ENCODE measurements around the gene NTNG1. TPM values are rescaled to one million over a fixed set of nuclear protein-coding genes. Genes with fewer than 3 reads are reported as not detected.

The NTNG1 gene
- total RNA-seq, 1 experiment from 2014 or later = 2.3 TPM

GRCh38 chr1:107194380-107194779 is 53.5 kb downstream of the NTNG1 start (continued):
- TF ChIP-seq KAT7 (CRISPR knock-in tag; IDR thresholded peaks at IDR 0.05; ENCODE audit: borderline replicate concordance) (no peak), E2F1 (CRISPR knock-in tag; IDR thresholded peaks at IDR 0.05) (no peak)

GRCh38 chr1:107195476-107195875 is 54.6 kb downstream of the NTNG1 start:
- peak overlapping the region; percentile 72 for H3K27ac Mint-ChIP-seq
- no peaks in the 10 kb centered on the region for H3K9me3 Mint-ChIP-seq
- ATAC-seq (peak; percentile 87), DNase-seq (ENCODE audit: low spot score) (peak; percentile 25)
- no peak for TF ChIP-seq HMGA2 (CRISPR knock-in tag; IDR thresholded peaks at IDR 0.05)
- no peak for TF ChIP-seq ZNF232 (CRISPR knock-in tag; IDR thresholded peaks at IDR 0.05)
- TF ChIP-seq ATF3 (CRISPR knock-in tag; conservative IDR thresholded peaks at IDR 0.05) = no peak
- no peak for TF ChIP-seq JUN (CRISPR knock-in tag; IDR thresholded peaks at IDR 0.05)
- no peak for TF ChIP-seq MYBL2 (CRISPR knock-in tag; IDR thresholded peaks at IDR 0.05)
- TF ChIP-seq NFE2L1 (CRISPR knock-in tag; IDR thresholded peaks at IDR 0.05) = no peak
- no peak for TF ChIP-seq SMAD3 (CRISPR knock-in tag; IDR thresholded peaks at IDR 0.05; ENCODE audit: borderline replicate concordance)
- TF ChIP-seq ZSCAN18 (CRISPR knock-in tag; IDR thresholded peaks at IDR 0.05) = no peak
- TF ChIP-seq ZNF425 (CRISPR knock-in tag; conservative IDR thresholded peaks at IDR 0.05) = no peak
- no peak for TF ChIP-seq MAX (CRISPR knock-in tag; IDR thresholded peaks at IDR 0.05)
- no peak for TF ChIP-seq CDX4 (CRISPR knock-in tag; IDR thresholded peaks at IDR 0.05; ENCODE audit: borderline replicate concordance)
- no peak for TF ChIP-seq KAT7 (CRISPR knock-in tag; IDR thresholded peaks at IDR 0.05; ENCODE audit: borderline replicate concordance)
- peak overlapping the region; percentile 21; the same call in 1 of the 2 replicates for H3K4me3 Mint-ChIP-seq
- no peaks in the 10 kb centered on the region for H3K36me3 Mint-ChIP-seq
- ChIA-PET CTCF (no interaction called here), POLR2A (no interaction called here)
- H3K27me3 Mint-ChIP-seq (ENCODE audit: low read depth) = no peaks in the 10 kb centered on the region
- H3K4me1 Mint-ChIP-seq = peaks cover 5% of the 10 kb centered on the region

GRCh38 chr1:107196973-107197562 is 56.2 kb downstream of the NTNG1 start:
- ATAC-seq = peak; percentile 87
- CTCF ChIA-PET = interaction anchor here (0.5 to 1.4 kb wide), 24 partner anchors 8 to 481 kb away, joined by 3 to 20 read pairs (median 4); no protein-coding TSS in a partner anchor
- peak; percentile 49 for DNase-seq (ENCODE audit: low spot score)
- Mint-ChIP-seq H3K4me3 (no peak overlapping the region), H3K4me1 (peaks cover 5% of the 10 kb centered on the region), H3K27ac (no peak overlapping the region), H3K27me3 (ENCODE audit: low read depth) (no peaks in the 10 kb centered on the region), H3K36me3 (peaks cover 5% of the 10 kb centered on the region), H3K9me3 (peaks cover 10% of the 10 kb centered on the region)
- POLR2A ChIA-PET = no interaction called here
- TF ChIP-seq PRDM15 (CRISPR knock-in tag; IDR thresholded peaks at IDR 0.05) (no peak), NR2C2 (CRISPR knock-in tag; IDR thresholded peaks at IDR 0.05) (no peak), ZNF425 (CRISPR knock-in tag; conservative IDR thresholded peaks at IDR 0.05) (no peak), JUN (CRISPR knock-in tag; IDR thresholded peaks at IDR 0.05) (no peak), CTCF (IDR thresholded peaks at IDR 0.05) (peak; percentile 79), GRHL2 (CRISPR knock-in tag; IDR thresholded peaks at IDR 0.05; ENCODE audit: insufficient replicate concordance, severe bottlenecking) (no peak), TEAD1 (CRISPR knock-in tag; IDR thresholded peaks at IDR 0.05) (no peak)

Data from WTC11 (cell line).